SK-N-MC (cell line): Measurements from ENCODE around the gene BICDL1.

Source experiments
- DNase-seq: peaks from one replicate; pipeline ENCODE4 v3.0.0-alpha.2; 2011; ENCODE audit warnings: low read depth, low spot score
- H3K27ac ChIP-seq: fragments of 200-600 bp; sonication (generic); 2 replicates; pipeline ENCODE4 v1.5.1; 2016; ENCODE audit warnings: mixed run types
- H3K36me3 ChIP-seq: fragments of 200-600 bp; sonication (generic); 2 replicates; pipeline ENCODE4 v1.6.1; 2017; ENCODE audit warnings: antibody characterized with exemption, low read length, mixed read lengths; ENCODE audit not compliant: insufficient read depth
- H3K4me3 ChIP-seq: fragments of 200-600 bp; sonication (generic); 2 replicates; pipeline ENCODE4 v1.5.1; 2016
- H3K9ac ChIP-seq: fragments of 200-600 bp; sonication (generic); 2 replicates; pipeline ENCODE4 v1.8.0; 2017; ENCODE audit warnings: mixed run types, mixed read lengths; ENCODE audit not compliant: insufficient read length
- H3K9me3 ChIP-seq: fragments of 200-600 bp; sonication (generic); 2 replicates; pipeline ENCODE4 v1.6.1; 2017; ENCODE audit warnings: low read depth, mild to moderate bottlenecking, antibody characterized with exemption, low read length, moderate library complexity, mixed read lengths
- EZH2 ChIP-seq: fragments of 200-600 bp; sonication (generic); IDR thresholded peaks from one replicate; pipeline ENCODE4 v1.6.1; 2017; ENCODE audit warnings: antibody characterized with exemption
- FOXP2 ChIP-seq: optimal IDR thresholded peaks from 2 replicates; pipeline ENCODE3; 2011; ENCODE audit warnings: mild to moderate bottlenecking, moderate library complexity; ENCODE audit not compliant: insufficient read depth; ENCODE audit errors: extremely low read length, control extremely low read depth
- POLR2AphosphoS5 ChIP-seq: IDR thresholded peaks from 2 replicates; pipeline ENCODE4 v1.6.1; 2012; ENCODE audit warnings: mild to moderate bottlenecking, low read depth, low read length, borderline replicate concordance

Gene BICDL1

GRCh38 chr12:120138366-120138765, 149.3 kb downstream of the BICDL1 start:
- H3K27ac ChIP-seq, result no peak overlapping the region
- DNase-seq, result no peak
- peaks cover 91% of the 10 kb centered on the region for H3K36me3 ChIP-seq
- no peaks in the 10 kb centered on the region for H3K9me3 ChIP-seq
- no peak overlapping the region for H3K9ac ChIP-seq
- no peak for TF ChIP-seq FOXP2
- TF ChIP-seq POLR2AphosphoS5, result no peak
- TF ChIP-seq EZH2, result no peak
- H3K4me3 ChIP-seq, result no peak overlapping the region

DNA sequence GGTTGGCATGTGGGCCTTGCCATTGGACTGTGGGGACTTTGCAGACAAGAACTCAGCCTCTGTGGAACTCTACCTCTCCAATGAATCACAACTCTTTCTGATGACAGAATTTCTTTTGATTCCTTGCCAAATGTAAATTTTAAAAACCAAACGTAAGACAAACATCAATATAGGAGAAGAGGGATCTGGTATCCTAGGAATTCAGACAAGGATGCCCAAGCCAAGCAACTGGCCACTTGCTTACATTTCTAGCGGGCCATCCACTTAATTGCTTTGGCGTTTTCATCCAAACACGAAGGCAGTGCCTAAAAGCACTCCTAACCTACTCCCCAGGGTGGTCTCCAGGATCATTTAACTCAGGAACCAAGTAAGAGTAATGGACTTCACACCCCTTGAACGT, 150.9 kb downstream of the BICDL1 start:
- TF ChIP-seq EZH2 (no peak), POLR2AphosphoS5 (no peak), FOXP2 (no peak)
- no peak overlapping the region for H3K4me3 ChIP-seq
- DNase-seq, result no peak
- H3K27ac ChIP-seq, result no peak overlapping the region
- peaks cover 91% of the 10 kb centered on the region for H3K36me3 ChIP-seq
- no peak overlapping the region for H3K9ac ChIP-seq
- H3K9me3 ChIP-seq, result no peaks in the 10 kb centered on the region

DNA sequence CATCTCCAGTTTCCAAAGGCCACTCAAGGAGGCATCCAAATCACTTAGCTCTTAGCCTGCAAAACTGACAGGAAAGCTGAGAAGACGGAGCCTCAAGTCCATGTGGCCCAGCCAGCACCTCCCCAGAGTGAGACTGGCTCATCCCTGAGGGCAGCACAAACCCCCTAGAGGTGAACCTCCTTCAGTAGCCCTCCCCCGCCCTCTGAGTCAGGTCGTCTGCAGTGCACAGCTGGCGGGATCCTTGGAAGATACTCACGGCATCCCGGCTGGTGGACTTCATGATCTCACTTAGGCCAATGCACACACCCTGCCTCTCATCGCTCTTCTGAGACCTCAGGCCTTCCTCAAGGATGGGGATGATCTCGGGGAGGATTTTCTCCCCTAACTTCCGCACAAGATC, 151.6 kb downstream of the BICDL1 start:
- H3K36me3 ChIP-seq, result peaks cover 92% of the 10 kb centered on the region
- DNase-seq, result no peak

DNA sequence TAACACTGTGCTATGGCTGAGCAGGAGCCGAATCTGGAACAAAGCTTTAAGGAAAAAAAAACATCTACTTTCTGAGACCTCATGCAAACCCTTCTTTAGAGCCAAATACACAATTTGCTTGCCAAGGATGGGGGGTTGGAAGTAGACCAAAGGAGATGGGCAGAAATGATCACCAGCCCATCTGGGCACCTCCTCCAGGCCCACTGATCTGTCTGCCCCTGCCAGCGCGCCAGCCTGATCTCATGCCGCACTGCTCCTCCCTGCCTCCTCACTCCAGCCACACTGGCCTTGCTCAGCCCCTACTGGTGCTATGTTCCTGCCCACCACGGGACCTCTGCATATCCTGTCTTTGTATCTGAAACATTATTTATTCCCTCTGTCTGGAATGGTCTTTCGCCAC, 152.3 kb downstream of the BICDL1 start:
- peaks cover 89% of the 10 kb centered on the region for H3K36me3 ChIP-seq
- no peak overlapping the region for H3K9ac ChIP-seq
- no peak for DNase-seq
- TF ChIP-seq FOXP2 (no peak), POLR2AphosphoS5 (no peak), EZH2 (no peak)
- H3K9me3 ChIP-seq, result no peaks in the 10 kb centered on the region
- no peak overlapping the region for H3K27ac ChIP-seq
- no peak overlapping the region for H3K4me3 ChIP-seq

More for the DNA sequence above, 151.6 kb downstream of the BICDL1 start:
- Histone ChIP-seq H3K27ac (no peak overlapping the region), H3K4me3 (no peak overlapping the region), H3K9me3 (no peaks in the 10 kb centered on the region), H3K9ac (no peak overlapping the region)
- no peak for TF ChIP-seq EZH2

GRCh38 chr12:120142231-120142877, 153.3 kb downstream of the BICDL1 start:
- Histone ChIP-seq H3K27ac (no peak overlapping the region), H3K4me3 (no peak overlapping the region), H3K9me3 (no peaks in the 10 kb centered on the region), H3K9ac (no peak overlapping the region), H3K36me3 (peaks cover 88% of the 10 kb centered on the region)
- TF ChIP-seq FOXP2 (no peak), EZH2 (no peak), POLR2AphosphoS5 (no peak)
- no peak for DNase-seq
